ENCODE measurements around the gene POF1B. TPM values are rescaled to one million over a fixed set of nuclear protein-coding genes. Genes with fewer than 3 reads are reported as not detected.
"Not testable (repeated sequence)": the region's sequence is repeated elsewhere in the genome, so short reads cannot be mapped to it uniquely, and the experiment has no call there.

Gene POF1B
- total RNA-seq, result 0.39 and 0.43 TPM in 2 replicates

DNA sequence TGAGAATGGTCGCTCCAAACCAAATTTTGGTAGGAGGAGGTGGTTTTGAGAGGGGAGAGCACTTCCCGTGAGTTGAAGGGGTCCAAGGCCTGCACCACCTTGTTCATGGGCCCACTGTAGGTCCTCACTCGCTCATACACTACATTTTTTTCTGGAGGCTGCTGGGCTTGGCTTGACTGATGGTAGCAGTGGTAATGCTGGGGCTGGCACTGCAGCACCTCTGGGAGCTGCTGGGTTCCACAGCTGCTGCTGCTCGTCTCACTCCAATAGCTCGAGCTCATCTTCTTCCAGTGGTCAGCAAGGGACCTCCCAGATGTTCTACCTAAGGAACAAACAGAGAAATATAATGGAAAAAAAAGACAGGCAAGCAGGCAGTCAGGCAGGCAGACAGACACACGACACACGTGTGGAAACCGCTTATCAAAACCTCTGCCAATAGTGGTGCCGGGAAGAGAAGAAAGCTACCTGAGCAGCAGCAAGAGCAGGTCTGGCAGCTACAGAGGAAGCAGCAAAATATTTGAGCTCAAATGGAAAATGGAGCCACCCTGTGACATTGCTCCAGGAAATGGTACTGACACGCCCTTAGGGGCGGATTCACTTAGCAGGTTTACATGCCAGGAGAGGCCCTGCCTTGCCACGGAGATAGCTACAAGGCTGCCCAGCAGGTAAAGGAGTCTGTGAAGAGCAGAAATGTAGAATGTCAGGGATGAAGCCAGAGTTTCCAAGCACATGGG lies at the start of gene POF1B:
TSS of gene POF1B (minus strand) at position 492 of the 734 bp plus-strand sequence. CDS start at position 281, 211 bp downstream.
- intact Hi-C loops (cut with micrococcal nuclease), result no loop called here

DNA sequence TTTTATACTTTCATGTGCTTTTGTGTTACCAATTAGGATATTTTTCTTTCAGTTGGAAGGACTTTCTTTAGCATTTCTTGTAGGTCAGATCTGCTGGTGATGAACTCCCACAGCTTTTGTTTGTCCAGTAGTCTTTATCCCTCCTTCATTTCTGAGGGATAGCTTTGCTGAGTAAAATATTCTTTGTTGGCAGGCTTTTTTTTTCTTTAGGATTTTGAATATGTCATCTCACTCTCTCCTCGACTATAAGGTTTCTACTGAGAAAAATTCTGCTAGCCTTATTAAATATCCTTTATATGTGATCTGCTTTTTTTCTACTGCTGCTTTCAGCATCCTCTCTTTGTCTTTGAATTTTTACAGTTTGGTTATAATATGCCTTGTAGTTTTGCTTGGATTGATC lies 49.6 kb upstream of the POF1B start:
- intact Hi-C loops (cut with micrococcal nuclease), result no loop called here

- intact Hi-C loops (cut with micrococcal nuclease), result no loop called here
These were observed 39.8 kb upstream of the POF1B start for GRCh38 chrX:85419293-85419692.

DNA sequence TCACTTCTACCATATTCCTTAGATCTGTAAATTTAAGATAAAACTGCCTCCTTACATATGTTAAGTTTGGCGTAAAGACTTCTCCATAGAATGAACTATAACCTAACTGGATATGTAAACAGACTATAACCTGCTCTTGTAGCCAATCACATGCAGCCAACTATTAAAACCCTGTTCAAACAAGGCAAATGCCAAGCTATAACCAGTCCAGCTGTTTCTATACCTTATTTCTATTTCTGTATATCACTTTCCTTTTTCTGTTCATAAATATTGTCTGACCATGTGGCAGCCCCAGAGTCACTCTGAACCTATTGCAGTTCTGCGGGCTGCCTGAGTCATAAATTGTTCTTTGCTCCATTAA lies 12.4 kb upstream of the POF1B start:
- intact Hi-C loops (cut with micrococcal nuclease), result no loop called here

DNA sequence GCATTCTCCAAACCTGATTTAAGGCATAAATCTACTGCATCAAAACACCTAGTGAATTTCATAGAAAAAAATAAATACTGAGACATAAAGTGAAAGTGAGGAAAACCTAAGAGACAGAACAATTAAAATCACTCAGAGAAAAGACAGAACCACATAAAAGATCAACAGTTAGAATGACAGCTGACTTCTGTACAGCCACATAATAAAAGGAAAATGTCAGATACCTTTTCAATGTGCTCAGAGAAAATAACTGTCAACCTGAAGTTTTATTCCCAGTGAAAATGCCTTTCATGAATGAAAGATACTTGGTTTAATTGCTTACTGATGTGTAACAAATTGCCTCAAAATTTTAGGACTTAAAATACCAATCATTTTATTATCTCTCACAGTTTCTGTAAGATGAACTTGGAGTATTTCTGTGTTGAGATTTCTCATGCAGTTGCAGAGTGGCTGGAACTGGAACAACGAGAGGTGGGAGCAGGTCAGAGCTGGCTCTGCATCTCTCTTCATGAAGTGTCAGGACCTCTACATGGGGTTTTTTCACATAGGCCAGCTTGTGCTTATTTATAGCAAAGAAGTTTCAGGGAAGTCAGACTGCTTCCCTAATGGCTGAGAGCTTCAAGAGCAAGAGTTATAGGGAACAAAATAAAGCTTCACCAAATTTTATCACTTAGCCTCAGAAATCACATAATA lies 11.9 kb upstream of the POF1B start:
- intact Hi-C loops (cut with micrococcal nuclease), result no loop called here

GRCh38 chrX:85381602-85382001 lies 2.1 kb upstream of the POF1B start:
- intact Hi-C loops (cut with micrococcal nuclease), result no loop called here

GRCh38 chrX:85378461-85378860 lies 1.0 kb downstream of the POF1B start:
- intact Hi-C loops (cut with micrococcal nuclease), result no loop called here

GRCh38 chrX:85375333-85375738 lies 4.1 kb downstream of the POF1B start:
- intact Hi-C loops (cut with micrococcal nuclease), result no loop called here

DNA sequence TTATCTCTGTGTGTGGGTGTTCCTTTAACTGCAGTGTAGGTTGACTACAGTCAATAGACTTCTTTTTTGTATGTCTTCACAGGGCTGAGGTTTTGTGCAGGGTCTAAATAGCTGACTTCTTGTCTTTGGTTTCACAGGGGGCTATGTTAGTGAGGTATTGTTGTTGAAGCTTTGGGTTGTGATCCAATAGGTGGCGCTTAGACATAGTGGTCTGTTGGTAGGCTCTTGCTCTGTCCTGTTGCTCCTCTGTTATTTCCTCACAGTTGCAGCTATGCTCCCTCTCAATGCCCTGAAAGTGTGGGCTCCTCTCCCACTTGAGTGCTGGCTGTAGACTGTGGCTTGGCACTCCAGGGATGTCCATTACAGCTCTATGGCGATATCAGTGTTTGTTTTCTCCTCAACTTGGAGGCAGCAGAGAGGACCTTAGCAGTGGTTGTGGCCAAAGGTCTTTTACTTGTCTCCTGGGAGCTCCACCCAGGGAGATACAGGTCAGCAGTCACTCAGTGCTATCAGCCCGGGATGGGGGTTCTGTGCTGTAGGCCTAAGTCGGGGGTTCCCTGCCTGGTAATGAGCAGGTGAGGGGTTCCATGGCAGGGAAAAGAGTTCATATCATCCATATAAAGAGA lies 14.0 kb downstream of the POF1B start:
- intact Hi-C loops (cut with micrococcal nuclease), result no loop called here

GRCh38 chrX:85359051-85359450 lies 20.4 kb downstream of the POF1B start:
- intact Hi-C loops (cut with micrococcal nuclease), result no loop called here

GRCh38 chrX:85345523-85345922 lies 33.9 kb downstream of the POF1B start:
- intact Hi-C loops (cut with micrococcal nuclease), result no loop called here

- intact Hi-C loops (cut with micrococcal nuclease), result no loop called here
These were observed 52.5 kb downstream of the POF1B start for GRCh38 chrX:85327060-85327333.

DNA sequence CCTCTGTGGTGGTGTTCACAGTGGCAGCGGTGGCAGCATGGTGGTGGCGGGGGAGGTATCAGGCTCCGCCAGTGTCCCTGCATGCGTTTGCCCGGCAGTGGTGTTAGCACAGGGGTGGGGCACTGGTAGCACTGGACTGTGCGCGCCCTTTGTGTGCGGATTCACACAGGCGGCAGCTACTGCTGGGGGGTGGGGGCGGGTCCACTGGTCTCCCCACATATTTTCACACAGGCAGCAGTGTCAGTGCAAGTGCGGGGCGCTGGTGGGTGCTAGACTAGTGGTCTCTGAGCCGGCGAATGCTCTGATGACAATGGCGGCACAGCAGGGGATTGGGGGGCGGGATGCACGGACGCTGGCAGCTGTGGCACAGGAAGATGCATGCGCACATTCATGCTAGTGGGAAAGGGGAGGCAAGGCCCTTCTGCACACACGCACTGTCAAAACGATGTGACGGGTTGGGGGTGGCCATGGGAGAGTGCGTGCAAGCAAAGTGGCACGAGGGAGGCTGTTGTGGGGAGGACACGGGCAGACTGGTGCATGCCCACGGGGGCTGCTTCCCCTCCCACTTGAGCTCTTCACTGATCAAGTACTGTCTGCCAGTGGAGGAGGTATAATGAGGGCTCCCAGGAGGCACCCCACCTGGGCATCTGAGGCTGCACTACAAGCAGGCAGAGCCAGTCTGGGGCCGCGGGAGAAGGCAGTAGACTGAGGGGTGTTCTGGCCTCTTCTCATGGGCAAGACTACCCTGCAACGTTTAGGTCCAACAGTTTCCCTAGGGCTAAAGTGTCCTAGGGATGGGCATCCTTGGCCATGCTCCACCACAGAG lies 53.0 kb downstream of the POF1B start:
- intact Hi-C loops (cut with micrococcal nuclease), result no loop called here

GRCh38 chrX:85311348-85311747 lies 68.1 kb downstream of the POF1B start:
- intact Hi-C loops (cut with micrococcal nuclease), result not testable (repeated sequence)

DNA sequence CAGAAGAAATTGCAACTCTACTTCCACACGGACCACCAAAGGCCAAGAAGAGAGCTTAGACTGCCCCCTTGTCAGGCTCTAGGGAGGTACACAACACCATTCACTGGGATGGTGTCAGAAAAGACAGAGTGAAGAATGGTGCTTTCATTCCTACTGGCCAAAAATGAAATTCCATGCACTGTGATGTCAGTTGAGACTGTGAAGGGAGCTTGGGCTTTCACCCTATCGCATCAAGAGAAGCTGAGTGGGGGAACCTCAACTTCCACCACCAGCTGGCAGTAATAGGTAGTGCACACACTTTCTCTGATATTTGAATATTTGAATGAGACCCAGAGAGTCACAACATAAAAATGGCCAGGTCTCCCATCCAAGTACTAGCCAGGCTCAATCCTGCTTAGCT lies 69.7 kb downstream of the POF1B start:
- intact Hi-C loops (cut with micrococcal nuclease), result no loop called here

DNA sequence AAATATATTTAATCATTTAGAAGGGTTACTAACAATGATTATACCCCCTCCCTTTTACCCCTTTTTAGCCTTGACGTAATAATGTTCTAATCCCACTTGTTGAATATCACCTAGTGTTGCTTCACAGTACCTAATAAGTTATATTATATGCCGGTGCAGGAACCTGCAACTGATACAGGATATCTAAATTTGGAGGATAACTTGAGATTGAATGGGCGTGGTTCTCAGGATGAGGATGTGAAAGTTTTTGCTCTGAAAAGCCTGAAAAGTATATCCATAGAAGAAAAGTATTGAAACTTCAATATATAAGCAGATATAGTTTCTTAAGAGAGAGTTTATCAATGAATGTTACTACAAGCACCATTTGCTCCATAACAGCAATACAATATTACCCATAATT lies 75.9 kb downstream of the POF1B start:
- intact Hi-C loops (cut with micrococcal nuclease), result no loop called here

GRCh38 chrX:85288992-85289723 lies 90.3 kb downstream of the POF1B start:
- intact Hi-C loops (cut with micrococcal nuclease), result no loop called here

GRCh38 chrX:85285286-85285685 lies 94.2 kb downstream of the POF1B start:
- intact Hi-C loops (cut with micrococcal nuclease), result not testable (repeated sequence)

GRCh38 chrX:85244450-85245211 lies 134.8 kb downstream of the POF1B start:
- intact Hi-C loops (cut with micrococcal nuclease), result no loop called here

GRCh38 chrX:85243761-85244449 lies 135.6 kb downstream of the POF1B start, which contains the start of the genes SATL1 and ZNF711:
SATL1 (minus strand) TSS chrX:85243779; CDS start chrX:85108968, 134,811 bp downstream.
ZNF711 (plus strand) TSS chrX:85243991; CDS start chrX:85247573, 3,582 bp downstream.
- intact Hi-C loops (cut with micrococcal nuclease), result no loop called here
